Bronchial epithelial cell (primary cell): ENCODE data around the gene INSRR. TPM values are rescaled to one million over a fixed set of nuclear protein-coding genes. Genes with fewer than 3 reads are reported as not detected.

Experiments
- DNase-seq: peaks from one replicate; pipeline ENCODE4 v3.0.0-alpha.2; 2010; ENCODE audit warnings: low read depth
- FAIRE-seq: peaks from 2 replicates; lab custom pipeline; 2011; peaks lifted over from hg19 to GRCh38; lab: Jason Lieb, UNC
- H3K27me3 ChIP-seq: 2 replicates; pipeline ENCODE4 v1.5.1; 2011; ENCODE audit warnings: low read length; ENCODE audit not compliant: control insufficient read depth, insufficient read depth
- H3K36me3 ChIP-seq: 2 replicates; pipeline ENCODE4 v1.5.1; 2011; ENCODE audit warnings: low read length; ENCODE audit not compliant: control insufficient read depth, insufficient read depth
- H3K4me3 ChIP-seq: 2 replicates; pipeline ENCODE4 v1.5.1; 2011; ENCODE audit warnings: mild to moderate bottlenecking, low read depth, low read length, control low read depth
- total RNA-seq: library from RNA; depleted of rRNA; stranded (reverse); fragments of >200 nt; gene quantifications from 2 replicates; pipeline ENCODE4 v1.2.1, GENCODE V29; 2014
- TF ChIP-seq, protein P1 (sequence below): IDR thresholded peaks from 2 replicates; pipeline ENCODE4 v1.5.1; 2011; ENCODE audit warnings: mild to moderate bottlenecking, moderate library complexity, low read length, control low read depth, inconsistent platforms; ENCODE audit not compliant: insufficient read depth, severe bottlenecking

INSRR gene
- total RNA-seq, 1 donor from 2014 or later: not detected

- Histone ChIP-seq H3K27me3 (peaks cover 18% of the 10 kb centered on the region), H3K4me3 (no peak overlapping the region), H3K36me3 (no peaks in the 10 kb centered on the region)
- DNase-seq: no peak
- FAIRE-seq: no peak
- TF ChIP-seq, protein P1, sequence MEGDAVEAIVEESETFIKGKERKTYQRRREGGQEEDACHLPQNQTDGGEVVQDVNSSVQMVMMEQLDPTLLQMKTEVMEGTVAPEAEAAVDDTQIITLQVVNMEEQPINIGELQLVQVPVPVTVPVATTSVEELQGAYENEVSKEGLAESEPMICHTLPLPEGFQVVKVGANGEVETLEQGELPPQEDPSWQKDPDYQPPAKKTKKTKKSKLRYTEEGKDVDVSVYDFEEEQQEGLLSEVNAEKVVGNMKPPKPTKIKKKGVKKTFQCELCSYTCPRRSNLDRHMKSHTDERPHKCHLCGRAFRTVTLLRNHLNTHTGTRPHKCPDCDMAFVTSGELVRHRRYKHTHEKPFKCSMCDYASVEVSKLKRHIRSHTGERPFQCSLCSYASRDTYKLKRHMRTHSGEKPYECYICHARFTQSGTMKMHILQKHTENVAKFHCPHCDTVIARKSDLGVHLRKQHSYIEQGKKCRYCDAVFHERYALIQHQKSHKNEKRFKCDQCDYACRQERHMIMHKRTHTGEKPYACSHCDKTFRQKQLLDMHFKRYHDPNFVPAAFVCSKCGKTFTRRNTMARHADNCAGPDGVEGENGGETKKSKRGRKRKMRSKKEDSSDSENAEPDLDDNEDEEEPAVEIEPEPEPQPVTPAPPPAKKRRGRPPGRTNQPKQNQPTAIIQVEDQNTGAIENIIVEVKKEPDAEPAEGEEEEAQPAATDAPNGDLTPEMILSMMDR: no peak
Measured at GRCh38 chr1:156885880-156886355, 27.0 kb upstream of the INSRR start.

- DNase-seq (no peak), FAIRE-seq (no peak)
- Histone ChIP-seq H3K36me3 (no peaks in the 10 kb centered on the region), H3K27me3 (peaks cover 21% of the 10 kb centered on the region), H3K4me3 (no peak overlapping the region)
- TF ChIP-seq, protein P1: no peak
Measured at GRCh38 chr1:156885314-156885713, 26.4 kb upstream of the INSRR start.

DNA sequence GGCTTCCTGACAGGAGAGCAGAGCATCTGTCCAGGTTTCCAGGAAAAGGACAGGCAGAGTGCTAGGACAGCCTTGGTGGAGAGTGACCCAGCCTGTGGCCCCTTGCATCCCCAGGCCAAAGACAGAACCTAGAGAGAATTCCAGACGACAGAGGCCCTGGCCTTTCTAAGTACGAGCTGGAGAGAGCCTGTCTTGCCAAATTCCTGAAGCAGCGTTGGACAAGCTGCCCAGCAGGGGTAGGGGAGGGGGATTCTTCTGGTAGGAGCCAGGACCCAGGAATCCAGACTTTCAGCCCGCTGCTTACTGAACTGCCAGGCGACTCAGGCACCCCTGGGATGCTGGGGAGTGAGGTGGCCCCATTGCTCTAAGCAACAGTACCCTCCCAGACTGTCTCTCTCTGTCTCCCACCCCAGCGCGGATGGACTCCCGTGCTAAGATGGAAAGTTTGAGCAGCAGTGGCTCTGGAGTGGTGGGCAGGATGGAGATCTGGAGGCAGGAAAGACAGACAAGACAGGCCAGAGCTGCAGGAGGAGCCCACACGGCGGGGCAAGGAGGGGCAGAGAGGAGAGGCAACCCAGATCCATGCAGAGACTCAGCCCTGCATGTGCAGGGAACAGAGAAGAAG lies 25.8 kb upstream of the INSRR start:
- Histone ChIP-seq H3K36me3 (no peaks in the 10 kb centered on the region), H3K4me3 (no peak overlapping the region), H3K27me3 (peaks cover 21% of the 10 kb centered on the region)
- TF ChIP-seq, protein P1: no peak
- no peak for DNase-seq
- FAIRE-seq: no peak

- FAIRE-seq: no peak
- H3K4me3 ChIP-seq: no peak overlapping the region
- TF ChIP-seq, protein P1: no peak
- DNase-seq: no peak
- peaks cover 24% of the 10 kb centered on the region for H3K27me3 ChIP-seq
- no peaks in the 10 kb centered on the region for H3K36me3 ChIP-seq
Measured at GRCh38 chr1:156883919-156884318, 25.0 kb upstream of the INSRR start.

DNA sequence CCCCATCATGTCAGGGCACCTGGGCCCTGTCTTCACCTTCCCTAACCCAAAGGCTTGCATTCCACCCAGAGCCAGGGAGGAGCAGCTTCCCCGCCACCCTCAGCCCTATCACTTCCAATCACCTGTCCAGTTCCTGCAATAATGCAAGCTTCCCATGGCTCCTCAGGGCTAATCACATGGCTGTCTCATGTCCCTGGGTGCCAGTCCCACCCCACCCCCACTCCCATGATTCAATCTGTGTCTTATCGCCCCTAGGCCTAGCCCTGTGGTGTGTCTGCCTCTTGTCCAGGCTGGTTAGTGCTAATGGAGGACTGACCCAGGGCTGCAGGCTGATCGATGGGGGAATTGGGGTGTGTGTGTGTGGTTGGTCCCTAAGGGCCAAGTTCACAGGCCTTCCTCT lies 23.6 kb upstream of the INSRR start:
- TF ChIP-seq, protein P1: no peak
- FAIRE-seq (no peak), DNase-seq (no peak)
- peaks cover 33% of the 10 kb centered on the region for H3K27me3 ChIP-seq
- H3K36me3 ChIP-seq: no peaks in the 10 kb centered on the region
- no peak overlapping the region for H3K4me3 ChIP-seq

- H3K27me3 ChIP-seq: peaks cover 34% of the 10 kb centered on the region
- FAIRE-seq (no peak), DNase-seq (no peak)
- H3K4me3 ChIP-seq: no peak overlapping the region
- TF ChIP-seq, protein P1: no peak
- H3K36me3 ChIP-seq: no peaks in the 10 kb centered on the region
Measured at GRCh38 chr1:156881663-156882062, 22.7 kb upstream of the INSRR start.
